Muscle layer of duodenum (tissue), 2 donors: Measurements from ENCODE around the gene TBC1D22A.

Experiments used
- H3K27ac ChIP-seq: one replicate; pipeline ENCODE4 v1.7.0; 2013; ENCODE audit warnings: mild to moderate bottlenecking, low read length
- H3K27me3 ChIP-seq: one replicate; pipeline ENCODE4 v1.7.0; 2013; ENCODE audit warnings: low read depth, mild to moderate bottlenecking, control low read depth, low read length
- H3K36me3 ChIP-seq, 2 donors: one replicate each; pipeline ENCODE4 v1.7.0; 2013; ENCODE audit warnings: low read length in 2 of 2, control low read depth in 1 of 2, mild to moderate bottlenecking in 1 of 2; ENCODE audit not compliant: insufficient read depth in 2 of 2, control insufficient read depth in 1 of 2
- H3K4me1 ChIP-seq, 2 donors: one replicate each; pipeline ENCODE4 v1.7.0; 2013; ENCODE audit warnings: low read length in 2 of 2, mild to moderate bottlenecking in 2 of 2, control low read depth in 1 of 2, moderate library complexity in 1 of 2; ENCODE audit not compliant: insufficient read depth in 2 of 2, control insufficient read depth in 1 of 2
- H3K4me3 ChIP-seq, 2 donors: one replicate each; pipeline ENCODE4 v1.7.0; 2013; ENCODE audit warnings: low read length in 2 of 2, low read depth in 1 of 2, mild to moderate bottlenecking in 1 of 2
- H3K9me3 ChIP-seq, 2 donors: one replicate each; pipeline ENCODE4 v1.7.0; 2013; ENCODE audit warnings: low read length in 2 of 2, control low read depth in 1 of 2, mild to moderate bottlenecking in 1 of 2; ENCODE audit not compliant: control insufficient read depth in 1 of 2
- donor health status: healthy.

TBC1D22A gene

GRCh38 chr22:46962406-46962805, 200.0 kb downstream of the TBC1D22A start:
- H3K36me3 ChIP-seq = no peaks in the 10 kb centered on the region
- no peaks in the 10 kb centered on the region for H3K4me1 ChIP-seq
- no peaks in the 10 kb centered on the region for H3K27me3 ChIP-seq
- no peak overlapping the region for H3K27ac ChIP-seq
- no peaks in the 10 kb centered on the region for H3K9me3 ChIP-seq
- H3K4me3 ChIP-seq = no peak overlapping the region

- no peak overlapping the region for H3K27ac ChIP-seq
These were observed 201.5 kb downstream of the TBC1D22A start for GRCh38 chr22:46963672-46964545.

GRCh38 chr22:46964773-46965550, 202.5 kb downstream of the TBC1D22A start:
- Histone ChIP-seq H3K36me3 (no peaks in the 10 kb centered on the region), H3K4me3 (no peak overlapping the region), H3K27me3 (no peaks in the 10 kb centered on the region), H3K27ac (no peak overlapping the region), H3K9me3 (no peaks in the 10 kb centered on the region), H3K4me1 (no peaks in the 10 kb centered on the region)

More at GRCh38 chr22:46963672-46964545, 201.5 kb downstream of the TBC1D22A start:
- no peaks in the 10 kb centered on the region for H3K27me3 ChIP-seq
- H3K4me1 ChIP-seq = no peaks in the 10 kb centered on the region
- no peaks in the 10 kb centered on the region for H3K9me3 ChIP-seq
- no peak overlapping the region for H3K4me3 ChIP-seq
- H3K36me3 ChIP-seq = no peaks in the 10 kb centered on the region

- Histone ChIP-seq H3K27me3 (no peaks in the 10 kb centered on the region), H3K27ac (no peak overlapping the region), H3K9me3 (no peaks in the 10 kb centered on the region)
These were observed 203.4 kb downstream of the TBC1D22A start for GRCh38 chr22:46965555-46966494.

GRCh38 chr22:46966495-46966845, 204.0 kb downstream of the TBC1D22A start:
- Histone ChIP-seq H3K4me1 (peaks cover 2 to 6% of the 10 kb centered on the region in 2 donors), H3K27ac (no peak overlapping the region), H3K9me3 (no peaks in the 10 kb centered on the region), H3K4me3 (no peak overlapping the region), H3K27me3 (no peaks in the 10 kb centered on the region), H3K36me3 (no peaks in the 10 kb centered on the region)

More at GRCh38 chr22:46965555-46966494, 203.4 kb downstream of the TBC1D22A start:
- Histone ChIP-seq H3K4me1 (peaks cover 0 to 2% of the 10 kb centered on the region in 2 donors), H3K4me3 (no peak overlapping the region), H3K36me3 (no peaks in the 10 kb centered on the region)

- H3K27me3 ChIP-seq = no peaks in the 10 kb centered on the region
- peaks cover 5 to 6% of the 10 kb centered on the region in 2 donors for H3K4me1 ChIP-seq
- no peaks in the 10 kb centered on the region for H3K9me3 ChIP-seq
- H3K27ac ChIP-seq = no peak overlapping the region
- H3K4me3 ChIP-seq = no peak overlapping the region
- no peaks in the 10 kb centered on the region for H3K36me3 ChIP-seq
These were observed 204.4 kb downstream of the TBC1D22A start for GRCh38 chr22:46966846-46967245.

- no peaks in the 10 kb centered on the region for H3K27me3 ChIP-seq
- H3K4me1 ChIP-seq = peaks cover 6 to 7% of the 10 kb centered on the region in 2 donors
- no peaks in the 10 kb centered on the region for H3K36me3 ChIP-seq
- no peak overlapping the region for H3K4me3 ChIP-seq
- no peaks in the 10 kb centered on the region for H3K9me3 ChIP-seq
- no peak overlapping the region for H3K27ac ChIP-seq
These were observed 205.3 kb downstream of the TBC1D22A start for GRCh38 chr22:46967445-46968358.

GRCh38 chr22:46968359-46968740, 205.9 kb downstream of the TBC1D22A start:
- H3K4me3 ChIP-seq = no peak overlapping the region
- H3K9me3 ChIP-seq = no peaks in the 10 kb centered on the region
- peaks cover 6 to 7% of the 10 kb centered on the region in 2 donors for H3K4me1 ChIP-seq
- no peaks in the 10 kb centered on the region for H3K36me3 ChIP-seq
- H3K27ac ChIP-seq = no peak overlapping the region
- H3K27me3 ChIP-seq = no peaks in the 10 kb centered on the region

GRCh38 chr22:46968848-46969247, 206.4 kb downstream of the TBC1D22A start:
- Histone ChIP-seq H3K27ac (no peak overlapping the region), H3K9me3 (no peaks in the 10 kb centered on the region), H3K36me3 (no peaks in the 10 kb centered on the region), H3K27me3 (no peaks in the 10 kb centered on the region), H3K4me1 (peaks cover 6 to 7% of the 10 kb centered on the region in 2 donors), H3K4me3 (no peak overlapping the region)

- Histone ChIP-seq H3K36me3 (peaks cover under 1 to 6% of the 10 kb centered on the region in 2 donors), H3K9me3 (no peaks in the 10 kb centered on the region), H3K27me3 (no peaks in the 10 kb centered on the region), H3K4me1 (peaks cover 6 to 7% of the 10 kb centered on the region in 2 donors), H3K4me3 (no peak overlapping the region), H3K27ac (no peak overlapping the region)
These were observed 207.0 kb downstream of the TBC1D22A start for GRCh38 chr22:46969491-46969890.
